NCI-H146 treated with DMSO at 0.1 percent for 48 hours (cell line): Measurements from ENCODE around the gene RFTN1.

Experiments
- DNase-seq: peaks from one replicate; lab custom pipeline; 2025; ENCODE audit not compliant: unreplicated experiment; lab: John Stamatoyannopoulos, UW

Gene RFTN1

GRCh38 chr3:16487511-16488175, 25.9 kb downstream of the RFTN1 start:
- DNase-seq, result no peak

- no peak for DNase-seq
Measured at GRCh38 chr3:16486951-16487480, 26.5 kb downstream of the RFTN1 start.

DNA sequence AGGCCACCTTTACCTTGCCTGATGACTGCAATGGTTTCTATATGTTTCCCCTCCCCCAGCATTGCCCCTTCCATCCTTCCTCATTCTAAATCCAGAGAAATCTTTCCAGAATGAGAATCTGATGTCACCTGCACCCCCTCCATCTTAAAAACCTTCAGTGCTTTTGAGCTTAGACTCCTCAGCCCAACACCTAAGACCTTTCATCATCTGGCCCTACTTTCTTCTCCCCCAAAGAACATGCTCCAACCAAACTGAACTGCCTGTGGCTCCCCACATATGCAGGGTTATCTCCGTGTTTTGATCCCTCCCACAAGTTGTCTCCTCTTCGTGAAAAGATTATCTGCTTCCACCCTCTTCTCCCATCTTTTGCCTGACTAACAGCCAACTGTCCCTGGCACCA, 27.3 kb downstream of the RFTN1 start:
- DNase-seq, result no peak

DNA sequence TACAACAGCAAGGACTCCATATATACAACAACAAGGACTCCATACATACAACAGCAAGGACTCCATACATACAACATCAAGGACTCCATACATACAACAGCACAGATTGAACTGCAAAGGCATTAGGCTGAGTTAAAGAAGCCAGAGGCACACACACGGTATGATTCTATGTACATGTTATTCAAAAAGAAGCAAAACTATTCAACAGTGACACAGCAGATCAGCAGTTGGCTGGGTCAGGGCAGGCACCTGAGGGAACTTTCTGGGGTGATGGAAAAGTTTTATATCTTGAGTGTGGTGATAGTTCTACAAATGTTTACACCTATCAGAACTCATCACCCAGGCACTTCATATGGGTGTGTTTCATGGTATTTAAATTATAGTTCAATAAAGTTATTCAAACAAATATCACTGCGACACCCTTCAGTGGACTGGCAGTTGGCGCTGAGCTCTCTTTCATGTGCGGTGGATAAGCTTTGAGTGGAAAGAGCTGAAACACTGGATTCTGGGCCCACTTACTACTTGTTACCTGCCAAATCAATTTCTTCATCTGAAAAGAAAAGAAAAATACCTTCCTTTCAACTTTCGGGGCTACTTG, 28.0 kb downstream of the RFTN1 start:
- DNase-seq, result no peak

GRCh38 chr3:16484984-16485383, 28.5 kb downstream of the RFTN1 start:
- DNase-seq, result no peak

DNA sequence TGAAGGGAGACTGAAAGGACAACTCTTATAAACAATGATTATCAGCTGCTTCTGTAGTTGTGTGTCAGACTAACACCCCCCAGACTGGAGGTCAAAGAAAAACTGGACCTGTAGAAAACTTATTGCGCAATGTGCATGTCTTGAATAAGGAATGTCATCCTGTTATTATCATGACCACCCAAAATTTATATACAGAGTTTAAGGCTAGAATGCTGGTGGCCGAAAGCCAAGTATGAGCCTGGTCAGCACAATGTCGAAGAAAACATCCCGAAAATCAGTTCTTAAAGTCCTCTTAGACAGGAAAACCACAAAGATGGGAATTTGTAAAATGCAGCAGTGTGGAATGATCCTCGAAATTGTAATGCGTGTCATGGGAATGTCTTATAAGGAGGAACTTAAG, 29.3 kb downstream of the RFTN1 start:
- no peak for DNase-seq

DNA sequence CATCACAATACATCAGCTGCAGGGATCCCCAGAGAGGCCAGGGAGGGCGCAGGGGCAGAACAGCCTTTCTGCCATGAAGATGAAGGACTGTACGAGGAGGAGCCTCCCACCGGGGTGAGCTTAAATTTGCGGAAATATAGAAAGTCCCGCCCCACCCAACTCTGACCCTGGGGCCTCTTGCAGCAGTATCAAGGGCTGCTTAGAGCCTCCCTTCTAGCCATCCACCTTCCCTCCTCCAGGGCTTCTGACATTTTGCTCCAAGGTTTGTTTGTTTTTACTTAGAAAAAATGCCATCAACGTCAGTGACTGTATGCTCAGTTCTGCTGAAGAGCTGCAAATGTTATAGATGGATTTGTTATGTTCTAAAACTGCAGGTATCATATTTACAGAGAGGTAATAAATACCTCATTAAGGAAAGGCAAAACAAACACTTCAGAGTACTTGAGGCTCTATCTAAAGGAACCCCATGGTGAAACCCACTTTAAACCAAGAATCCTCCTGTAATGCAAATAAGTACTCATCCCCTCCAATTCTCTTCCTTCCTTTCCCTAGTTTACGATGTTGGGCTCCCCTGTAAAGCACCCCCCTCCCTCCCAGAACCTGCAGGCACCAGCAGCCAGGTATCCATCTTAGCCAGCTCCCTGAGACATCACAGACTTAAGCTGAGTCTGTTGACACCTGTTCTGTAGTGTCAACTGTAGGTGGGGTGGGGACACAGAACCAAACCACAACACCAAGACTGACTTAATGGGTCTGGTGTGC, 30.5 kb downstream of the RFTN1 start:
- peak; percentile 49 for DNase-seq

DNA sequence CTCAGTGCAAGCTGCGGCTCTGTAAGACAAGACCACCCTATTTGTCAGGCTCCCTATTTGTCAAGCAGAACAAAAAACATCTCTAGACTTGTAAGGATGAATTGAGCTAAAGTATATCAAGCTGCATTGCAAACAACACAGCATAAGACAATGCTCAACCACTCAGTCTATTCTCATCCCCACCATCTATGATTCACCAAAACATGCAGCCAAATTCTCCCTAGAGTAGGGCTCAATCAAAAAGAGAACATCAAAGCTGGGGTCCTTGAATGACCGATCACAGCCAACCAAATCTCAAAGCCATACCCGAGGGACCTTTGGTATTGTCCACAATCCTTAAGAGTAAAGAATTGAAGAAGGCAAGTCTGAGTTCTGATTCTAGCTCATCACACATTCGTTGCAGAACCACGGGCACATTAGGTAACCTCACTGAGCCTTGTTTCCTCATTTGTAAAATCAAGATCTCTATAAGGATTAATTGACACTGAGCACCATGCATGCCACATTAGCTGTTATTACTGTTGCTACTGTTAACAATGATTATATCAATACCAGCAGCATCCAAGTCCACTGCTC, 31.2 kb downstream of the RFTN1 start:
- DNase-seq, result no peak

DNA sequence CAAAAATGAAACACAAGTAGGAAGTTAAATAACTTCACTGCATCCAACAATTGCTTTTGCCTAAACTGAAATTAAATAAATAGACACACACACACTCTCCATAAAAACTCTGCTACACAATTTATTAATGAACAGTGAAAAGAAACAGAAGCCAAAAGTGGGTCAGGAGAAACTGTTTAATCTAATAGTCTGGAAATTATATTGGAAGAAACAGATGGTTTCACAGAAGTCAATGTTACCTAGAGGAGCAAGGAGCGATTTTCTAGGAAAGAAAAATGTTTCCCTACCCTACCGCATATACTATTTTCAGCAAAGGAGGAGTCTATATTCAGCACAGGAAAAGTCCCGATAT, 32.0 kb downstream of the RFTN1 start:
- DNase-seq, result no peak

DNA sequence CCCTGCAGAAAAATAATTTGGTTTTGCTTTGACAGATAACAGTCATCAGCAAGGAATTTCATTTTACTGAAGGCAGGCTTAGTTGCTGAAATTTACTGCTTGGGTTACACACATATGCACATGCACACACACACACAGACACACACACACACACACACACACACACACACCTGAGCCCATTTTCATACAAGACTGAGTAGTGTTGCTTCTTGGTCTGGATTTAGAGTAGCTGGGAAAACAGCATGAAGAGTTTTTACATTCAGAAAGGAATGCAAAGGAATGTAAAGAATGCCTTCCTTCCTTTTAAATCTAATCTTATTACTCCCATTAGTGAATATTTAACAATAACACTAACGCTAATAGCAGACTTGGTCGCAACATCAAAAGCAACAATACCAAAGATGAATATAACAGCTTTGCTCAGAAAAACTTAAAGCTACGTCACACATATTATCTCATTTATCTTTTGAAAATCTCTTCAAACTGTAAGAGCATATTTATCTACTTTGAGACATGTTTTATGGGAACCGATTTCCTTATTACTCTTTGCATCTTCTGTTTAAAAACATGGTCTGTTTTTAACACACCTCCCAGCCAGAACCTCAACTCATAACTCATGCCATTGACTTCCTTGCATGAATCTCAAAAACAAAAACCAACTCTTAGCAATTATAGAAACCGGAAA, 32.5 kb downstream of the RFTN1 start:
- no peak for DNase-seq

DNA sequence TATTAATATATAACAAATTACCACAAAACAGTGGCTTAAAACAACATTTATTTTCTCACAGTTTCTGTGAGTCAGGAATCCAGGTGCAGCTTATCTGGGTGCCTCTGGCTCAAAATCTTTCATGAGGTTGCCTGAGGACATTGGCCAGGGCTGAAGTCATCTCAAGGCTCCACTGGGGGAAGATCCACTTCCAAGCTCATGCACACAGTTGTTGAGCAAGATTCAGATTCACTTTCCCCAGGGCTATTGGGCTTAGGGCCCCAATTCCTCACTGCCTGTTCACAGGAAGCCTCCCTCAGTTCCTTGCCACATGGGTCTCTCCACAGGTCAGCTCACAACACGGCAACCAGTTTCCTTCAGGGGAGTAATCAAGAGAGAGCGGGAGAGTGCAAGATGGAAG, 35.0 kb downstream of the RFTN1 start:
- no peak for DNase-seq

GRCh38 chr3:16477521-16477920, 36.0 kb downstream of the RFTN1 start:
- DNase-seq, result no peak

GRCh38 chr3:16477056-16477455, 36.4 kb downstream of the RFTN1 start:
- DNase-seq, result no peak

- no peak for DNase-seq
Measured at GRCh38 chr3:16476636-16477035, 36.9 kb downstream of the RFTN1 start.

- DNase-seq, result no peak
Measured at GRCh38 chr3:16475766-16476165, 37.7 kb downstream of the RFTN1 start.

DNA sequence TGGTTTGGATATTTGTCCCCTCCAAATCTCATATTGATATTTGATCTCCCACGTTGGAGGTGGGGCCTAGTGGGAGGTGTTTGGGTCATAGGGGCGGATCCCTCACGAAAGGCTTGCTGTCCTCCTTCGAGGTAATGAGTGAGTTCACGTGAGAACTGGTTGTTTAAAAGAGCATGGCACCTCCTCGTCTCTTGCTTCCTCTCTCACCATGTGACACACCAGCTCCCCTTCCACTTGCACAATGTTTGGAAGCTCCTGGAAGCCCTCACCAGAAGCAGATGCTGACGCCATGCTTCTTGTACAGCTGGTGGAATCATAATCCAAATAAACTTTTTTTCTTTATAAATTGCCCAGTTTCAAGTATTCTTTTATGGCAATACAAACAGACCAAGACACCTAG, 38.6 kb downstream of the RFTN1 start:
- no peak for DNase-seq

- peak; percentile 72 for DNase-seq
Measured at GRCh38 chr3:16474216-16474615, 39.3 kb downstream of the RFTN1 start.

DNA sequence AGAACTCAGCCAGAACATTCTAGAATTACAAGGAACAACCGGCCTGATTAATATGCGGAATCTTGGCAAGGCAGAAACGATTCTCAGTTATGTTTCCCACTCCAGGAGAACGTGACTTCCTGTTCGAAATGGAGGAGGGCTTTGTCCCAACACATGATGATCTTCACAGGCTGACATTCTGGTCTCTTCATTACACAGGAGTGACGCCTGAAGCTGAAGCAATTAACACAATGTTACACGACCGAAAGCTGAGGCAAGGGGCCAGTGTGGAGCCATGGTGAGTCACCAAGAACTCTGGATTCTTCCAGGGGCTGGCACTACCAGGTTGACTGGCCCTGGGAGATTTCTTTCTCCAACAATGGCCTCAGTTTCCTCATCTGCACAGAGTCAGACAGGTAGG, 40.9 kb downstream of the RFTN1 start:
- no peak for DNase-seq

- no peak for DNase-seq
Measured at GRCh38 chr3:16471897-16472296, 41.6 kb downstream of the RFTN1 start.

DNA sequence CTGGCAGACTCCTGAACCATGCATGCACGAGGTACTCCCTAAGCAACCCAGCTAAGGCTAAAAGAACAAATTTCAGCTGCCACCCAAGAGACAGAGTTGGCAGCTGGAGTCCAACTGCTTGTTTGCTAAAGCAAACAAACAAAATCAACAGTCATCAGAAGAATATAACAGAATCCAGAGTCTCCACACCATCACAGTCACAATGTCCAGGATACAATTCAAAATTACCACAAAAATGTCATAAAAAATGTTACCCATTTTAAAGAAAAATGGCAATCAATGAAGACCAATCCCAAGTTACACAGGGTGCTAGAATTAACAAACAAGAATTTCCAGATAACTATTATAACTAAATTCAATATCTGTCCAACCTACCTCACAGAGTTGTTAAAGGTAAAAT, 42.9 kb downstream of the RFTN1 start:
- no peak for DNase-seq

- DNase-seq, result peak; percentile 37
Measured at GRCh38 chr3:16468336-16469098, 45.0 kb downstream of the RFTN1 start.
